ENCODE data around the gene WDFY4. TPM values are rescaled to one million over a fixed set of nuclear protein-coding genes. Genes with fewer than 3 reads are reported as not detected.

The WDFY4 gene
- total RNA-seq, 1 donor from 2014 or later: not detected

GRCh38 chr10:48670978-48671913 lies 13.4 kb upstream of the WDFY4 start:
- peaks cover 9% of the 10 kb centered on the region for H3K27me3 ChIP-seq (ENCODE audit: control insufficient read depth, insufficient read depth, low read length)
- TF ChIP-seq CTCF (IDR thresholded peaks at IDR 0.05; ENCODE audit: insufficient read depth, low read length, poor library complexity, severe bottlenecking): no peak
- H3K36me3 ChIP-seq (ENCODE audit: control insufficient read depth, insufficient read depth, low read length): no peaks in the 10 kb centered on the region
- no peak overlapping the region for H3K4me3 ChIP-seq (ENCODE audit: low read depth, low read length)
- no peak for DNase-seq (ENCODE audit: low read depth)

GRCh38 chr10:48671914-48672595 lies 12.6 kb upstream of the WDFY4 start:
- Histone ChIP-seq H3K36me3 (ENCODE audit: control insufficient read depth, insufficient read depth, low read length) (no peaks in the 10 kb centered on the region), H3K27me3 (ENCODE audit: control insufficient read depth, insufficient read depth, low read length) (peaks cover 9% of the 10 kb centered on the region), H3K4me3 (ENCODE audit: low read depth, low read length) (no peak overlapping the region)
- TF ChIP-seq CTCF (IDR thresholded peaks at IDR 0.05; ENCODE audit: insufficient read depth, low read length, poor library complexity, severe bottlenecking): no peak
- no peak for DNase-seq (ENCODE audit: low read depth)

- no peak for DNase-seq (ENCODE audit: low read depth)
- no peak overlapping the region for H3K4me3 ChIP-seq (ENCODE audit: low read depth, low read length)
- no peaks in the 10 kb centered on the region for H3K36me3 ChIP-seq (ENCODE audit: control insufficient read depth, insufficient read depth, low read length)
- H3K27me3 ChIP-seq (ENCODE audit: control insufficient read depth, insufficient read depth, low read length): peaks cover 9% of the 10 kb centered on the region
- TF ChIP-seq CTCF (IDR thresholded peaks at IDR 0.05; ENCODE audit: insufficient read depth, low read length, poor library complexity, severe bottlenecking): no peak
These were observed 11.9 kb upstream of the WDFY4 start for GRCh38 chr10:48672596-48673265.

GRCh38 chr10:48677625-48678024 lies 7.0 kb upstream of the WDFY4 start:
- H3K4me3 ChIP-seq (ENCODE audit: low read depth, low read length): no peak overlapping the region
- H3K27me3 ChIP-seq (ENCODE audit: control insufficient read depth, insufficient read depth, low read length): peaks cover 2% of the 10 kb centered on the region
- DNase-seq (ENCODE audit: low read depth): no peak
- no peak for TF ChIP-seq CTCF (IDR thresholded peaks at IDR 0.05; ENCODE audit: insufficient read depth, low read length, poor library complexity, severe bottlenecking)
- no peaks in the 10 kb centered on the region for H3K36me3 ChIP-seq (ENCODE audit: control insufficient read depth, insufficient read depth, low read length)

- Histone ChIP-seq H3K27me3 (ENCODE audit: control insufficient read depth, insufficient read depth, low read length) (peaks cover 2% of the 10 kb centered on the region), H3K4me3 (ENCODE audit: low read depth, low read length) (no peak overlapping the region), H3K36me3 (ENCODE audit: control insufficient read depth, insufficient read depth, low read length) (no peaks in the 10 kb centered on the region)
- DNase-seq (ENCODE audit: low read depth): no peak
- no peak for TF ChIP-seq CTCF (IDR thresholded peaks at IDR 0.05; ENCODE audit: insufficient read depth, low read length, poor library complexity, severe bottlenecking)
These were observed 6.6 kb upstream of the WDFY4 start for GRCh38 chr10:48678041-48678440.
